ENCODE results near the gene MYO3B.
"Not testable (repeated sequence)": the region's sequence is repeated elsewhere in the genome, so short reads cannot be mapped to it uniquely, and the experiment has no call there.

MYO3B gene

GRCh38 chr2:170212625-170213280 lies 34.8 kb downstream of the MYO3B start:
- DNase-seq: no peak

GRCh38 chr2:170213281-170213625 lies 35.3 kb downstream of the MYO3B start:
- DNase-seq: not testable (repeated sequence)

GRCh38 chr2:170213651-170214050 lies 35.7 kb downstream of the MYO3B start:
- DNase-seq: no peak

DNA sequence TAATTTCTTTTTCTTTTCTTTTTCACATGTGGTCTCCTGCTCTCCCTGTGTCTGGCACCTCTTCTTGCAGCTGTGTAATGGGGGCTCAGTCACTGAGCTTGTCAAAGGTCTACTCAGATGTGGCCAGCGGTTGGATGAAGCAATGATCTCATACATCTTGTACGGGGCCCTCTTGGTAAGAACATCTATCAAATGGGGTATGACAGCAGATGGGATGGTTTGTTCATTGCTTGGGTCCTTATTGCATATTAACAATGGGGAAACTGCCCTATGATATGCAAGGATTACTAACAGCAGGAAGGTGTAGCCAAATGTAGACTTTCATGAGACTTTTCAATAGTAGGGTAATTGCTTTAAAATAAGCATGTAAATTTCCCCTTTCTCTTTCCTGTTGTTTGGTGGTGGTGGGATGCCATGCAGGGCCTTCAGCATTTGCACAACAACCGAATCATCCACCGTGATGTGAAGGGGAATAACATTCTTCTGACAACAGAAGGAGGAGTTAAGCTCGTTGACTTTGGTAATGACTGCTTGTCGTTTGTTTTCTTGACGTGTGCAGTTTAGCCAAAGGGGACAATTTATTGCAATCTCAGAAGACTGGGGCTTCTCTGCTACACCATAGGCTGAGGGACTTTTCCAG lies 36.5 kb downstream of the MYO3B start:
- DNase-seq: no peak

DNA sequence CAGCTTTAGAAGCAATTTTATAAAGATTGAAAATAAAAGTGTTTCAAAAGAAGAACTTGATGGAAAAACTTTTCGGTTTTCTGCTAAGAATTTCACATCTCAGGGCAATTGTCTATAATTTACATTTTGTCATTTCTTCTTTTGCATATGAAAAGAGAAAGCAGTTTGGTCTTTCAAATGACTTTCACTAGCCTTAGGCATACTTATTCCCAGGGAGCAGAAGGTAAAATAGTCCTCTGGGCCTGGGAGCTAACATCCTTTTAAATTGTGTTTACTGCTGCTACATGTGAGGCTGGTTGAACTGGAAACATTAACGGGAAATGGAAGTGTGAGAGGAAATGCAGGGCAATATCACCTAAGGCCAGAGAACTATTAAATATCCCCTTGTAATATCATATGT lies 37.1 kb downstream of the MYO3B start:
- DNase-seq: no peak

GRCh38 chr2:170216428-170216827 lies 38.5 kb downstream of the MYO3B start:
- no peak for DNase-seq

DNA sequence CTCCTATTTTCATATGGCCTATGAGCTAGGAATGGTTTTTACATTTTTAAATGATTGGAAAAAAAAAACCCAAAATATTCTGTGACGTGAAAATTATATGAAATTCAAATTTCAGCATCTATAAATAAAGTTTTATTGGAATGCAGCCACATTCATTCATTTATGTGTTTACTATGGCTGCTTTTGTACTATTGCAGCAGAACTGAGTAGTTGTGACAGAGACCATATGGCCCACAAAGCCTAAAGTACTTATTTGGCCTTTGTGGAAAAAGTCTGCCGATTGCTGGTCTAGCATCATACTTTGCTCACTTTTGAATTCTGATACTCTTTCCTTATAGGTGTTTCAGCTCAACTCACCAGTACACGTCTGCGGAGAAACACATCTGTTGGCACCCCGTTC lies 39.0 kb downstream of the MYO3B start:
- no peak for DNase-seq

- DNase-seq: no peak
Observed at GRCh38 chr2:170217778-170218251, 39.9 kb downstream of the MYO3B start.

DNA sequence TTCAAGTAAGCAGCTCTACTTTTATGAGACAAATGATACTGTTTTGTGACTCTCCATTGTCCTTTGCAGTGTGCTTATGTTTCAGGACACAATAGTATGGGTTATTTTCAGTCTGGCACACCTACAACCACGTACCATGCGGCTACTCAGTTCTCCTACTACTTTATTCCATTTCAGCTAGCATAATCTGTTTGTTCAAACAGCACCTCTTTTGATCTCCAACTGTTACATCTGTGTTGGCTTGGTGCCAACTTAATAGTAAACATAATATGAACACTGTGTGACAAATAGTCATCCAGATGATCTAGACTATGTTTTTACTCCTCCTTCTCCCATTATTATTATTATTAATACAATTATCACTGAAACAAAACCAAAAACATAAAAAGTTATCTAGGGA lies 40.5 kb downstream of the MYO3B start:
- DNase-seq: no peak

- DNase-seq: no peak
Observed at GRCh38 chr2:170218931-170219330, 41.0 kb downstream of the MYO3B start.

GRCh38 chr2:170221317-170222288 lies 43.7 kb downstream of the MYO3B start:
- no peak for DNase-seq

GRCh38 chr2:170222298-170222697 lies 44.4 kb downstream of the MYO3B start:
- DNase-seq: no peak

- DNase-seq: no peak
Observed at GRCh38 chr2:170222842-170223241, 44.9 kb downstream of the MYO3B start.

- DNase-seq: no peak
Observed at GRCh38 chr2:170224692-170225294, 46.8 kb downstream of the MYO3B start.

- DNase-seq: no peak
Observed at GRCh38 chr2:170226216-170226615, 48.3 kb downstream of the MYO3B start.

- no peak for DNase-seq
Observed at GRCh38 chr2:170227507-170227947, 49.6 kb downstream of the MYO3B start.

- DNase-seq: no peak
Observed at GRCh38 chr2:170227951-170228350, 50.0 kb downstream of the MYO3B start.

DNA sequence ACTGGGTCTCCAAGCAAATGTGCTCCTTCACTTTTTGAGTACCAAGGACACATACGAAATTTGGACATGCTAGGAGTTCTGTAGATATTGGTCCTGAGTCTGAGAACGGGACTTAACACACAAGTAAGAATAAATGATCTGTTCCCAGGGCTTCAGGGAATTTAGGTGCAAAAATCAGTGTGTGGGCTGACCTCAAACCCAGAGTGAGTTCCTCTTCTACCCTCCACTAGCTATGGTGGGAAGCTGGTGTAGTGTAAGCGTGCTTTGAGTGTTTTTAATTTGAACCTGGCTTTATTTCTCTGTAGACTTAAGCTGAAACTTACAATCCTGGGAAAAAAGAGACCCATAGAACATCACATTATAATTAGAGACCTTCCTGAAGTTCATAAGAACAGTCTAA lies 50.5 kb downstream of the MYO3B start:
- DNase-seq: no peak

- no peak for DNase-seq
Observed at GRCh38 chr2:170229125-170229524, 51.2 kb downstream of the MYO3B start.

DNA sequence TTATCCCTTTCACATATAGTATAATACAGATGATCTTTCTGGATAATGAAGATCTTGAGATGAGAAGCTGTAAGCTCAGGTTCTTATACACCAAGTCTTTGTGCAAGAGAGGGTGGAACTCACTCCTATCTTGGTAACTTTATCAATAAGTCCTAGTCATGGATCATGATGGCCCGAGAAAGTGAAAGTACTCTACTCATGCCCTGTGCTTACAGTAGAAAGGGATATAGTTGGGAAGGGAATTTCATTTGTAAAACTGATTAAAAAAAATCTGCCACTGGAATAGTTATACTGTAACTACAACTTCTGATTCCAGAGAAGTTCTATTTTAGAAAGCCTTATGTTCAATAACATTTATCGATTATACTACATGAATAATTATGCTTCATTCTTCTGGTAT lies 51.8 kb downstream of the MYO3B start:
- DNase-seq: no peak

- peak in 1 of 6 experiments; percentile 4 for DNase-seq
Observed at GRCh38 chr2:170235860-170236679, 58.1 kb downstream of the MYO3B start.

- DNase-seq: no peak
Observed at GRCh38 chr2:170236680-170237047, 58.7 kb downstream of the MYO3B start.

Data from stimulated activated naive CD4-positive, alpha-beta T cell (primary cell).